Brain pericyte (primary cell): ENCODE measurements around the gene TRAP1.

Experiments
- DNase-seq: peaks from one replicate; pipeline ENCODE4 v3.0.0-alpha.2; 2012; ENCODE audit warnings: low read depth, low spot score

The TRAP1 gene

DNA sequence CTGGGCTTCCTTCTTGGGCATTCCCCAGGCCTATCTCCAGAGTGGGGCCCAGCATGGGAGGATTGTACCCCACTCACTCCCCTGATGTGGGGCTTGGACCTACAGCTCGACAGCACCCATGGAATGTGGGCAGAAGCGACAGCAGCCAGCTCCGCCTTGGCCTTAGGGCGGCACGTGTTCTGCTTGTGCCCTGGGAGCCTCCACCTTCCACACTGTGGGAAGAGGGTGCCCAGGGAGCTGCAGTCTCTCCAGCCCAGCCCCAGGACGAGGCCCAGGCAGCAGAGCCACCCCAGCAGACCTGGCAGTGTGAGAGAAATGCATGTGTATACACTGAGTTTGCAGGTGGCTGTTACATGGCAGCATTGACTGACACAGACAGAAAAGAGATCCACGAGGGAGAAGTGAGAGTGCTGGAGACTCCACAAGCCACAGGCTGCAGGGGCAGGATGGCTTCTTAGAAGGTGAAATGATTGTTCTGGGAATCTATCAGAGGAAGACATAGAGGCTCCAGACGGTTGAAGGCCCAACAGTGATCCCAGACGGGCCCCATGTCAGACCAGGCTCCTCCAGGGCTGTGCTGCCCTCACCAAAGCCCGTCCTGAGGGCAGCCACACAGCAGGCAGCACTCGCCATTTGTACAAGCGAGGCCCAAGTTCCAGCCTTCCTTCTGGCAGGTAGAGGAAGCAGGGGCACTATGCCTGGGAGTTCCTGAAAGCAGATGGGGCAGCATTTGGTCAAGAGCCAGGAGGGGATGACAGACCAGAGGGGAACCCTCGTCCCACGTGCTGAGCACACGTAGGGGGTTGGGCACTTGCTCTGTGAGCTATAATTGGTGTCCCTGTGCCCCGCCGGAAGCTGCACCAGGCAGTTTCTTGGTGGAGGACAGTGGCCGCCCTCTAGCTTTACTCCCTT is 65.6 kb downstream of the TRAP1 start:
- DNase-seq: no peak

DNA sequence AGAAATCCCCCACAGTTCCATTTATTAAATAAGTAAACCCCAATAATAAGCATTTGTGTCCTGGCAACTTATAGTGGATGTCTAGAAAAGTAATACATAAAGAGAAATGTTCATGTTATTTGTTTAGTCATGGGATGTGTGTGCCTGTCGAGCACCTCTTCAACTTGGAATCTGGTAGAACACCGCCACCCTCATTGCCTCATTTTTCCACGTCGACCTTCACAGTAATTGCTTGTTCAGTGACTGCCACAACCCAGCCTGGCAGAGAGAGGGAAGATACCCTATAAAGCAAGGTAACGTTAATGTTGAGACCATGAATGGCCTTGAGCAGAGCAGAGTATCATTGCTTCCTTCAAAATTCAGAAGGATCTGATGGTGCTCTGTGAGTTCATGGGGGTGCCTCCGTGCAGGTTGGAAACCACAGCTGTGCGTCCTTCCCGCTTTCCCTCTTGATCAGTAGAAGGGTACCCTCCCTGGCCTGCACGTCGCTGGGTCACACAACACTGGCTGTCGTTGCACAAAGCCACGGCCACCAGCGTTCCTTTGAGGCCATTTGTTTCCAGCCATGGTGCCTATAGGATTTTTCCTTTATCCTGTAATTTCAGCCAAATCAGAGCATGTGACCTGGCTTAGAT is 66.6 kb downstream of the TRAP1 start:
- DNase-seq: no peak

DNA sequence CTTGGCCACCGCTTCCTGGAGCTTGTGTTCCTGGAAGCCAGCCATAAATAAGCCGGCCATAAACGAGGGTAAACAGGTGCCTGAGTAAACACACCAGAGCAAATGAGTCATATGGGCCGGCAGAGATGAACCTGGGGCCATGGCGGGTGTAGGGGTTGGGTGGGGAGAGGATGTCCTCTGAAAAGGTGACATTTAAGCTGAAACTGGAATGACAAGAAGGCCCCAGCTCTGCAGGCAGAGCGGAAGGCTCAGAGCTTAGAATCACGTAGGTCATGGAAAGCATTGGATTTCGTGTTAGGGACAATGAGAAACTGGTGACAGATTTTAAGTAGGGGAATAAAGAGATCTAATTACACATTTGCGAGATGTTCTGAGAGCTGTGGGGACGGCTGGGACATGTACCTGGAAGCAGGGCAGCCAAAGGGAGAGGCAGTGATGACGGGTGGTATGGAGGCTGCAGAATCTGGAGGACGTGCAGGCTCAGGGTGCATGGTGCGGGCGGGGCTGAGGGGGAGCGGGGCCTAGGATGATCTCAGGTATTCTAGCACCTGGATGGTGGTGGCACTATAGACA is 70.9 kb downstream of the TRAP1 start:
- DNase-seq: no peak

DNA sequence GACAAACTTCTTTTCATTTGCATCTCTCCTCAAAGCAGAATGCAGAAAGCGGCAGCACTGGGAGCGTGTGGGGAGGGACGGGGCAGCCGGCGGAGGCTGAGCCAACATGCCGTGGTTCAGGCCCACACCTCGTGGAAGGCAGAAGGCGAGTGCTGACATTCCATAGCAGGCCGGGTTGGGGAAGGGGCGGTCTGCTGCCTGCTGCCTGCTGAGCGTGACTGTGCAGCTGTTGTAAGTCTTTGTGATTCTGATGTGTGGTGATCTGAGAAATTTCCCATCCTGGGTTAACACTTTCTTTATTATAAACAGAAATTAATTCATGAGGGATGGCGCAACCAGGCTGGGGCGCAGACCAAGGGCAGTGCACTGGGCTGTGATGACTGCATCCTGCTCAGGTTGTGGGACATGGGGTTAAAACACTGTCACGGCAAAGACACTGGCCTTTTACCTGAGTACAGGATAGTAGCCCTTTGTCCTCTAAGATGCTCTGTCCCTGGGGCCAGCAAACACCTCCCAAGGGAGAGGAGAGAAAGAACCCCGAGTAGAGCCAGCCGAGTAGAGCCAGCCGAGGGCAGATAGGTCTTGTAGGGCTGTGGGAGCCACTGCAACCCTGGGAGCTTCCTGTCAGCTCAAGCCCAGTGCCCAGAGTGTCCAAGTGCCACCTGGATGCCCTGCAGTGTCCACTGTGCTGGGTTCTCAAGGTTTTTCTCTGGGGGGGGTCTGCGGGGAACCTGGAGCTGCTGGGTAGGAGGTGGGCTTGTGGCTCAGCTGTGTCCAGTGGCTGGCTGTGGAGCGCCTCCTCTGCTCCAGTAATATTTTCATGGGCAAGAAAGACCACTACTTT is 71.6 kb downstream of the TRAP1 start:
- no peak for DNase-seq

DNA sequence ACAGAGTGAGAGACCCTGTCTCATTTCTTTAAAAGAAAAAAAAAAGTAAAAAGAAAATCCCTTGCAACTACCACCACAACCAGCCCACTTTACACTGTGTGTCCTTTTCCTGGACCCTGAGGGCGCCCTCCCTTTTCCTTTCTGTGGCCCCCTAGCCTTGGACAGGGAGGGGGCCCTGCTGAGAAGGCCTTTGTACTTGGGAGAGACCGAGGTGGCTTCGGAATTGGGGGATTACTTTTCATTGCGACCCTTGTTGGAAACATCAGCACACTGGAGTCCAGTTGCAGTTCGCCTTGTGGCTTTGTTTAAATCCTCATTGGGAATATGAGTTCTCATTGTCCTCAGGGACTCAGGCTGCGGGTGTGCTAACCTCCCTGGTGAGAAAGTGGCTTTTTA is 72.2 kb downstream of the TRAP1 start:
- DNase-seq: no peak

DNA sequence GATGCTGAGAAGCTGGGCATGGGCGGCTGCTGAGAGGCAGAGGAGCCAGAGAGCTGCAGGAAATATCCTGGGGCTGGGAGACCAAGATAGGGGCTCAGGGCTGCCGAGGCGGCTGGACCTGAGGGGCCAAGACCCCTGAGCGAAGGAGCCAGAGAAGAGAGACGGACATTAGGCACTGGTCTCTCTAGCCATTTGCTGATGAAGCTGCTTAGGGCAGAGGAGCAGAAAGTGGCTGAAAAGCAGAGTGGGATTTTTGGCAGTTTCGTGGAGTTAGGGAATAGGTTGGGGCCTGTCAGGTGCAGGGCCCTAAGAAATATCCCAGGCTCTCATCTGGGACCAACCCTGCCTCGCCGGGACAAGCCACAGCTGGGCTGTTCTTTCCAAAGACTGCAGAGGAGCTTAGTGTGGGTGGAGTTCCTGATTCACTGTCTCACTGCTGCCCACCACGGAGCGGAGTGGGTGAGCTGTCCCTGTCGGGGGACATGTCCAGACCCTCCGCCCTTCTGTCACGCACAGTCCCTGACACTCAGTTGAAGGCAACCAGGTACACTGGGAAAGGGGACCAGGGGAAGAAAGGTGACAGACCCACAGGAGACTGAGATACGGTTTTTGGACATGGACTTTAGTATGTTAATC is 74.1 kb downstream of the TRAP1 start:
- DNase-seq: no peak

DNA sequence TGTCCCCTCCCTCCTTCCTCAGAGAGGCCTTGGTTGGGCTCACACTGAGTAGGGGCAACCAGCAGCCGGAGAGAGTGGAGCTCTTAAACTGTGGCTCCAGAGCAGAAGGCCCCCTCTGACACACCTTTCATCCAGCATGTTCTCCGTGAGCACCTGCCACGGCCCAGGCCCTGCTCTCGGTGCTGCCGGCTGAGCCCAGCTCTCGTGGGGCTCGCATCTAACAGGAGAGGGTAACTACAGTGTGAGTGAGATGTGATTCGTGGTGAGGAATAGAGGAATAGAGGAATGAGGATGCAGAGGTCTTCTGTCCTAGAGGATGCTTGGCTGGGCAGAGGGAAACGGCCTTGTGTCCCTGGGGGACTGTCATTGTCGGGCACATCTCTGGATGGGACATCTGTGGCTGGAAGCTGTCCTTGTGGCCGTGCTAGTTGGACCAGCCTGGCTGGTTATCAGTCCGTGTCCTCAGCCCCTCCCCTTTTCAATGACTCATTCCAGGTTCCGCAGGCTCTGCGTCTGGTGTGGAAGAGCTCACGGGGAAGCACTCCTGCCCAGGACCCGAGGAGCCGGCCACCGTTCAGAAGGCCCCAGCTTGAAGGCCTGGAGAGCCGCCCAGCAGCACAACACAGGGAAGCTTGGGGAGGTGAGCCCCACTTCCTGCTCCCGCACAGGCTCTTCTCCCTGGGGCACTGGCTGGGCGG is 74.8 kb downstream of the TRAP1 start:
- DNase-seq: no peak

DNA sequence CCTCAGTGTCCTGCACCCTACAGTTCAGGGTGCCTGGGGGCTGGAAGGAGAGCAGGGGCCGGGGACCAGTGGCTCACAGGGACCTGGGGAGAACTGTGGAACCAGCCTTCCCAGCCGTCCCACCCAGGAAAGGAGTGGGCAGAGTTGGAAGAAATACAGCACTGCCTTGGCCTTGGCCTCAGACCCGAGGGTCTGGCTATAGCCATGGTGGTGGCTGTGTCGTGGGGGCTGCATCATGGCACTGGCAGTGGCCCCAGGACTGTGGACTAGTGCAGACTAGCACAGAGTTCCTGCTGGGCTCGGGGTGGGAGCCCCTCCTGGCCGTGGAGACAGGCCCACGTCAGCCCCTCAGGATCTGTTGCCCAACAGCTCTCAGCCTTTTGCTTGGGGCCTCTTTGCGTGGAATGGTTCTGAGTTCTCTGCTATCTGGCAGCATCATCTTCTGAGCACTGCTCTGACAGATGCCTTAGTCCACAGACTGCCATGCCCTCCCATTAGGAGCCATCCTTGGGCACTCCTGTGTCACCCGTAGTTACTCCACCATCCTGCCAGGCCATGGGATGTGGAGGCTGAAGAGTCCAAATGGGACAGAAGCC is 75.4 kb downstream of the TRAP1 start:
- no peak for DNase-seq

DNA sequence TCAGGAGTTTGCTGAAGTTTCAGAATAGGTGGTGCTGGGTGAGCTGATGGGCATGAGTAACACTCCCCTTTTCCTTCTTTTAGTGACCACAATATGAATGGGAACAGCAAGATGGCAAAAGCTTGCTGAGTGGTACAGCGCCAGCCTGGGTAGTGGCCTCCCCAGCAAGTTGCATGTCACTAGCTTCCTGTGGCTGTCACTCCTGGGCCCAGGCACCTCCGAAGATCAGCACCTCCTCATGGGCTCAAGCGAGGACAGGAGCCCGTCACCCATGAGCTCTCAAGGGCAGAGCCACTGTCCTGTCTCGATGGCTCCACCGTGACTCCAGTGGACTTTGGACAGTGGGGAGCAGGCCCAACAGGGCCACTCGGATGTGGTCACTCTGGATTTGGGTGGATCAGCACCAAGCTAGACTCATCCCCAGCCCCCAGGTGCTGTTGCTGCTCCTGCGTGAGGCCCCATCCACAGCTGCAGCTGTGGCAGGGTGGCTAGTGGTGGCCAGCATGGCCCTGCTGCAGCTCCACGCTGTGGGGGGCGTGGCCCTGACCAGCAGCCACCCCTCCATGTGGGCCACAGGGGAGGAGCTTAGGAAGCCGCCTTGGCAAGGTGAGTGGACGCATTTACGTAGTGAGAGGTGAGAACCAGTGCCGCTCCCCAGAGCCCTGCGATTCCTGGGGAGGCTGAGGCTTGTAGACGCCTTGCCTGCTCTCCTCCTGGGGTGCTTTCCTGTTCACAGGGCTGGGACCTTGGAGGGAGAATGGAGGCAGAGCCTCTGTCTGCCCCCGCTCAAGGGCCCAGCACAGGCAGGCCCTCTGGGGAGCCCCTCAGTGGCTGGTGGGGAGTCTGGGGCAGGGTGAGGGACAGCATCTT is 76.5 kb downstream of the TRAP1 start:
- no peak for DNase-seq

DNA sequence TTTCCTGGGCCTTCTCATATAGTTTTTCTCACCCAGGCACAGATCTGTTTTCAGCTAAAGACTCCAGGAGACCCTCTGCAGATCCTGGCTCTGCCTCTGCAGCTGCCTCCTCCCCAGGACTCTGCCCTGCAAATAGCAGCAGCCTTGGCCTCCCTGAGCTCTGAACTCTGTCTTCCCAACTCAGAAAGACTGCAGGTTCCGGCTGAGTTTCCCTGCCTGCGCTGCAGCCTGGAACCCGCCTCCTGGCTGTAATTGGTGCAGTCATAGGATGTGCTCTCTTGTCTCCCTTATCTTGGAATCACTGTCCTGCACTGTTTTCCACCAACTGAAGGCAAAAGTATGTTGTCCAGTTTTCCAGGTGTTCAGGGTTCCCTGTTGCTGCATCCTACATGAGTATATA is 77.1 kb downstream of the TRAP1 start:
- DNase-seq: no peak

DNA sequence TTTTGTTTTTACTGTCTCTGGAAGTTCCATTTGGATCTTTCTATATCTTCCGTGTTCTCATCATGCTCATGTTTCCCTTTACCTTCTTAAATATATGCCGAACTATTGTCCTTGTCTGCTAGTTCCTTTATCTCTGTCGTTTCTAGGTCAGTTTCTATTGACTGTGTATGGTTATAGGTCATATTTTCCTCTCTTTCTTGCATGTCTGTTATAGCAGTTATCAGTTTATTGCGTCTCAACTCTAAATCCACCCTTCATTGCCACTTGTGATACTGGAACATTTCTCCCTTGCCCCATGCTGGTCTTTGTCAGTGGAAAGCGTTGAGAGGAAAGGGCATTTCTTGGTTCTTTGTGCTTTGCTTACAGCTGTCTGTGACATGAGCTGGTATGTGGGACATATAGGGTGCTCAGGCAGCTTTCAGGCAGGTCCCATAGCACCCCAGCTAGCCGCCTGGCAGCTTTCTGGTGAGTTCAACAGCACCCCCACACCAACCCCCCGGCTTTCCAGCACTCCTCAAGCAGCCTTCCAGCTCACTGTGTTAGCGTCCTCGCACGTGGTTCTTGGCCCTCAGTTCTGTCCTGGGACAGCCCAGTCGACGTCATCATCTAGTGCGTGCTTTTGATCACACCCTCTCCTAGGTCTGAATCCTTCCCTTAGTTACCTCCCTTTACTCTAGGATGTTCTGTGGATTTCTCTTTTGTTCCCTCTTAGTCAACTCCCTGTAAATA is 78.2 kb downstream of the TRAP1 start:
- no peak for DNase-seq

DNA sequence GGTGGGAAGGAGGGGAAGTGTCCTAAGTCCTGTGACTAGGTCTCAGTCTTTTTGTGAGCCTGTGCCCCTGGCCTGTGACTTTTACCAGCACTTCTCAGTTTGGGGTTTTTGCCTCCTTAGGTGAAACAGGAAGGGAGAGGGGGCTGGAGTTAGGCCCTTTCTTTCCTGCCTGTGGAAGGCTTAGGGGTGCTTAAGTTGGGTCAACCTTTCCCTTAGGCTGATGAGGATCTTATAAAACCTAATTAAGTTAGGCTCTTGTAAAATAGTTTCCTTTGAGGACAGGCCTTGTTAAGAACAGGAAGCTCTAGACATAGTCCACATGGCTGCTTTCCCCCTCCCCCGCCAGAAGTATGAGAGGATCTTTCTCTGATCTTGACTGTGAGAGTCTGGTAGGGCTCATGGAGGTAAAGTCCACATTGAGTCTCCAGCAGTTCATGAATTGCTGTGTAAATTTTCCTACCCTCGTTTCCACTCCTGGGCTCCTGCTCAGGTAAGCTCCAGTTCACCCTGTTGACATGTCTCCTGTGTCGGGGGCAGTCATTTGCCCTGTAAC is 79.9 kb downstream of the TRAP1 start:
- no peak for DNase-seq

DNA sequence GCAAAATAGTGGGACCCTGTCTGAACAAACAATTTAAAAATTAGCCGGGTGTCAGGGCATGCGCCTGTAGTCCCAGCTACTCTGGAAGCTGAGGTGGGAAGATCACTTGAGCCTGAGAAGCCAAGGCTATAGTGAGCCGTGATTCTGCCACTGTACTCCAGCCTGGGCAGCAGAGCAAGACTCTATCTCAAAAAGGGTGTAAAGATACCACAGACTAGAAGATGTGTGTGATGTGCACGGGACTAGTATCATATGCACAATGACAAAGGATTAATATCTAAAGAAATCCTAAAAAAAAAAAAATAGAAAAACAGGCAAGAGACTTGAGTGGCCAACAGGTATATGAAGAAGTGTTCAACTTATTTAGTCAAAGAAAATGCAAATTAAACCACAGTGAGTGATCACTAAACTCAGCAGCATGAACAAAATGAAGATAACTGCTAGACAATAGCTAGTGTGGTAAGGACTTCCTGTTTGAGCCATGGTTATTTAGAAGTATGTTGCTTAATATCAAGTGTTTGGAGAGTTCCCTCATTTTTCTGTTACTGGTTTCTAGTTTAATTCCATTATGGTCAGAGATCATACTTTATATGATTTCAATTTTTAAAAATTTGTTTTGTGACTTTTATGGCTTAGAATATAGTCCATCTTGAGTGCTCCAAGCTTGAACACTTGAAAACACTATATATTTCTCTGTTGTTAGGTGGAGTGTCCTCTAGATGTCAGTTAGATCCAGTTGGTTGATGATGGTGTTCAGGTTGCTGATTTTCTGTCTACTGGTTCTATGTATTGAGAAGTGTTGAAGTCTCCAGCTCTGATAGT is 91.2 kb downstream of the TRAP1 start:
- DNase-seq: no peak

DNA sequence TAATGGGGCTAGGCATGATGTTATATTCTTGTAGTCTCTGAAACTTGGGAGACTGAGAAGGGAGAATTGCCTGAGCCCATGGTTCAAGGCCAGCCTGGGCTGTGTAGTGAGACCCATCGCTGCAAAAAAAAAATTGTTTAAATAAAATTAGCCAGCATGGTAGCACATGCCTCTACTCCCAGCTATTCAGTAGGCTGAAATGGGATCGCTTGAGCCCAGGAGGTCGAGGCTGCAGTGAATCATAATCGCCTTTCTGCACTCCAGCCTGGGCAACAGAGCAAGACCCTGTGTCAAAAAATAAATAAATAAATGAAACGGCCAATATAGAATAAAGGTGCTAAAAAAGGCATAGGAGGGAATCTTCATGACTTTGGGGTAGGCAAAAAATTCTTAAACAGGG is 92.0 kb downstream of the TRAP1 start:
- no peak for DNase-seq

DNA sequence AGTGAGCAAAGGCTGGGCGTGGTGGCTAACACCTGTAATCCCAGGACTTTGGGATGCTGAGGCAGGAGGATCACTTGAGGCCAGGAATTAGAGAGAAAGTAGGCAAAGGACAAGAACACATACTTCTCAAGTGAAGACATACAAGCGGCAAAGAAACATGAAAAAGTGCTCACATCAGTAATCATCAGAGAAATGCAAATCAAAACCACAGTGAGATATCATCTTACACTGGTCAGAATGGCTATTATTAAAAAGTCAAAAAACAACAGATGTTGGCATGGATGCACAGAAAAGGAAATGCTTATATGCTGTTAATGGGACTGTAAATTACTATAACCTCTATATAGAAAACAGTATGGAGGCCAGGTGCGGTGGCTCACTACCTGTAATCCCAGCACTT is 93.7 kb downstream of the TRAP1 start:
- DNase-seq: no peak

DNA sequence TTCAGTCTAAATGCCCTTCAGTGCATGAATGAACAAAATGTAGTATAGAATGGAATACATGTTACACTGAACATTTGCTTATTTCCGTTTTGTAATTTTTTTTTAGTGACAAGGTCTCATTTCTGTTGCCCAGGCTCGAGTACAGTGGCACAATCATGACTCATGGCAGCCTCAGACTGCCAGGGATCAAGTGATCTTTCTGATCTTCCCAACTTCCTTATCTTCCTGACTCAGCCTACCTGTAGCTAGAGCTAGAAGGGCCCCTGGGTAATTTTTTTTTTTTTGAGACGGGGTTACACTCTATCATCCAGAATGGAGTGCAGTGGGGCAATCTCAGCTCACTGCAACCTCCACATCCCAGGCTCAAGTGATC is 98.6 kb downstream of the TRAP1 start:
- no peak for DNase-seq
